Adipocyte (in vitro differentiated cells): ENCODE data around the gene PPP2R1B.
A peak's percentile ranks its signal among the peaks of the same experiment; 100 is the strongest.

Source experiments
- DNase-seq: peaks from one replicate; pipeline ENCODE4 v3.0.0-alpha.2; 2015; ENCODE audit warnings: low read depth
- H3K27me3 ChIP-seq: replicated peaks from 2 replicates; pipeline ENCODE4 v1.7.0; 2013; ENCODE audit warnings: mild to moderate bottlenecking, low read length, moderate library complexity; ENCODE audit not compliant: control insufficient read depth, insufficient read depth
- H3K36me3 ChIP-seq: 2 replicates; pipeline ENCODE4 v1.7.0; 2013; ENCODE audit warnings: low read length, mild to moderate bottlenecking, moderate library complexity; ENCODE audit not compliant: control insufficient read depth, insufficient read depth, severe bottlenecking
- H3K4me1 ChIP-seq: 2 replicates; pipeline ENCODE4 v1.7.0; 2013; ENCODE audit warnings: mild to moderate bottlenecking, low read length, moderate library complexity; ENCODE audit not compliant: control insufficient read depth, insufficient read depth
- H3K4me3 ChIP-seq: 2 replicates; pipeline ENCODE4 v1.7.0; 2013; ENCODE audit warnings: mild to moderate bottlenecking, low read length, moderate library complexity
- H3K9ac ChIP-seq: 2 replicates; pipeline ENCODE4 v1.7.0; 2013; ENCODE audit warnings: mild to moderate bottlenecking, low read length, moderate library complexity
- H3K9me3 ChIP-seq: 2 replicates; pipeline ENCODE4 v1.7.0; 2013; ENCODE audit warnings: mild to moderate bottlenecking, low read length, moderate library complexity; ENCODE audit not compliant: control insufficient read depth

Gene PPP2R1B

DNA sequence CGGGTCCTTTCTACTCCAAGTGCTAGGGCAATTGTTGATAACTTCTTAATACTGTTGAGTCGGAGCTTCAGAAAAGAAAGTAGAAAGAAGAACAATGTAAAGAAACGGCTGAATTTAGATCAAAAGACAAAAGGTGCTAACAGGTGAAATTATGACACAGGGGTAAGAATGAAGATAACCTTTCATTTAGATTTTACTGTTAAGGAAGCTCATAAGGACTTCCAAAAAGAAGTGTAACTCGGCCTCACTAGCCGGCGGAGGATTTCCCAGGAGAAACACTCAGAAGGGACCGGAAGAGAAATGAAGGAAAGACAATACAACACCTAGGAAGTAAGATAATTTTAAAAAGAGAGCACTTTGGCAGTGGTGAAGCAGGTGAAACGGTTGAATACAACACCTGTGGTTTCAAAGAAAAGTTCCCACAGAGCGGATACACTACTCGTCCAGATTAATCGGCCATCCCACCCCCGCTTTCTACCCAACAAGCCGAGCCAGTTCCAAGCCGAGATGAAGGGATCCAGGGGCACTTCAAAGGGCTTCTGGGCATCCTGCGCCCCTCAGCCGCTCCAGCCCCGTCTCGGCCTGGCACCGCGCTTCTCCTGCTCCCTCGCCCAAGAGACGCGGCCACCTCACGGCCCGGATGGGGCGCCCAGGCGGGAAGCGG lies 737 bp downstream of the PPP2R1B start:
- peak overlapping the region; percentile 95 for H3K4me3 ChIP-seq
- peak overlapping the region; percentile 94 for H3K9ac ChIP-seq
- no peaks in the 10 kb centered on the region for H3K27me3 ChIP-seq
- peaks cover 37% of the 10 kb centered on the region for H3K36me3 ChIP-seq
- H3K4me1 ChIP-seq: peaks cover 30% of the 10 kb centered on the region
- no peaks in the 10 kb centered on the region for H3K9me3 ChIP-seq
- DNase-seq: peak; percentile 41

DNA sequence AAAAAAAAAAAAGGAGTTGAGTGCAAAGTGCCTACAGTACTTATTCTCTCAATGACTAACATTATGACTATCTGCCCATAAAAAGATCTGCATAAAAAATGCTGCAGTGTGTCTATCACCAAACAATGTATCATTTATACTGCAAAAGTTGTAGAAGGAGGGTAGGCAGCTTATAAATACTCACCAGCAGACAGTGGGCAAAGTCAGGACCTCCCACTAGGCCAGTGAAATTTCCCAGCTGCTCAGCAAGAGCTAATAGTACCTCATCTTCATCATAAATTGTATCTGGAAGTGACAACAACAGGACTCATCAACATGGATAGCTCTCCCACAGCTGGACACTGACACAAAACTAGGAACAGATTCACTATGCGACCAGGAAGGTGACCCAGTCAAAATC lies 1.6 kb downstream of the PPP2R1B start:
- Histone ChIP-seq H3K36me3 (peaks cover 45% of the 10 kb centered on the region), H3K9me3 (no peaks in the 10 kb centered on the region), H3K4me3 (peak overlapping the region; percentile 95), H3K4me1 (peaks cover 36% of the 10 kb centered on the region), H3K9ac (peak overlapping the region; percentile 94), H3K27me3 (no peaks in the 10 kb centered on the region)
- no peak for DNase-seq

DNA sequence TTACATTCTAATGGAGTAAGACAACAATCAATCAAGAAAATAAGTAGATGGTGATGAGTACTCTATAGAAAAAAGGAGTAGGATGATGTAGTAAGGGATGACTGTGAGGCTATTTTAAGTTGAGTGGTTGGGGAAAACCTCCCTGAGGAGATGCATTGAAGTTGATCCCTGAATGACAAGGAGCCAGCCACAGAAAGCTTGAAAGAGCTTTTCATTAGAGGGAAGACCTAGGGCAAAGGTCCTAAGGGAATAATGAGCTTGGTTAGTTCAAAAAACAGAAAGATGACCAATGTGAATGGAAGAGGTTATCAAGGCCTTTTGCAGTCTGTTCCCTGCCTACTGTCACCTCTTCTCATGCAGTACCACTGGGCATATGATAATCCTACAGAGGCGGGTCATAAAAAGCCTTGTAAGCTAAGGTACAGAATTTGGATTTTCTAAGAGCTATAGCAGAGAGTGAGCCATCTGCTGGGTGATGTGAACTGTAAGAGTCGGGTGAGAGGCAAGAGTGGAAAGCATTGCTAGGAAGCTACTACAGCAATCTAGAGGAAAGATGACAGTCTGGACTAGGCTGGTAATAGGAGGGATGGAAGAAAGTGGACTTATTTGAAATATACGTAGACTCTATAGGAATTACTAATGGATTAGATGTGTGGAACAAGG lies 3.1 kb downstream of the PPP2R1B start:
- H3K9ac ChIP-seq: peak overlapping the region; percentile 33
- H3K4me3 ChIP-seq: peak overlapping the region; percentile 95
- peaks cover 61% of the 10 kb centered on the region for H3K36me3 ChIP-seq
- no peaks in the 10 kb centered on the region for H3K27me3 ChIP-seq
- no peaks in the 10 kb centered on the region for H3K9me3 ChIP-seq
- H3K4me1 ChIP-seq: peaks cover 41% of the 10 kb centered on the region
- peak; percentile 35 for DNase-seq

DNA sequence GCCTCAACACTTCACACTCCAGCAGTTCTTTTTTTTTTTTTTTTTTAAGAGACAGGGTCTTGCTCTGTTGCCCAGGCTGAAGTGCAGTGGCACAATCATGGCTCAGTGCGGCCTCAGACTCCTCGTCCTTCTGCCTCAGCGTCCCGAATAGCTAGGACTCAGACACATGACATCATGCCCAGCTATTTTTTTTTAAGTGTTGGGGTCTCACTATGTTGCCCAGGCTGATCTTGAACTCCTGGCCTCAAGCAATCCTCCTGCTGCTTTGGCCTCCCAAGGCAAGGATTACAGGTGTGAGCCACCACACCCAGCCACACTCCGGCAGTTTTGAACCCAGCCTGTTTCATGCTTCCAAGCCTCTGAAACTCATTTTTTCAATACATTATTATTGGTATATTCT lies 3.7 kb downstream of the PPP2R1B start:
- Histone ChIP-seq H3K4me3 (peak overlapping the region; percentile 95), H3K27me3 (no peaks in the 10 kb centered on the region), H3K36me3 (peaks cover 66% of the 10 kb centered on the region), H3K9me3 (no peaks in the 10 kb centered on the region), H3K4me1 (peaks cover 41% of the 10 kb centered on the region), H3K9ac (no peak overlapping the region)
- DNase-seq: no peak

DNA sequence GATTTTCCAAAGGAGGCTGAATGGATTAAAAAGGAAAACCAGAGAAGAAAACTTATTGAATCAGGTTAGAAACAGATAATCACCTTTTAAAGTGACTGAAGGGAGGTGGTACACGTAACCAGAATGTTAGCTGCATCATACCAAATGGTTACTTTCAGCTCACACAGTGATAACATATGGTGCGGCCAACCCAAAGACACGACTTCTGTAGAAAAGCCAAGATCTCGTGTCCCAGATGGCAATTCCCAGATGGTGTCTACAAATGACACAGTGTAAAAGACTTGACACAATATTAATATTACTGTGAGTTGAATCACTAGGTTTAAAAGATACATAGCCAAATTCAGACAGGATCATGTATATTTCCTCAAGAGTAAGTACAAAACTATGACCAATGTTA lies 5.2 kb downstream of the PPP2R1B start:
- H3K9ac ChIP-seq: no peak overlapping the region
- H3K4me3 ChIP-seq: no peak overlapping the region
- H3K4me1 ChIP-seq: peaks cover 31% of the 10 kb centered on the region
- no peaks in the 10 kb centered on the region for H3K27me3 ChIP-seq
- H3K36me3 ChIP-seq: peaks cover 80% of the 10 kb centered on the region
- DNase-seq: no peak
- no peaks in the 10 kb centered on the region for H3K9me3 ChIP-seq

DNA sequence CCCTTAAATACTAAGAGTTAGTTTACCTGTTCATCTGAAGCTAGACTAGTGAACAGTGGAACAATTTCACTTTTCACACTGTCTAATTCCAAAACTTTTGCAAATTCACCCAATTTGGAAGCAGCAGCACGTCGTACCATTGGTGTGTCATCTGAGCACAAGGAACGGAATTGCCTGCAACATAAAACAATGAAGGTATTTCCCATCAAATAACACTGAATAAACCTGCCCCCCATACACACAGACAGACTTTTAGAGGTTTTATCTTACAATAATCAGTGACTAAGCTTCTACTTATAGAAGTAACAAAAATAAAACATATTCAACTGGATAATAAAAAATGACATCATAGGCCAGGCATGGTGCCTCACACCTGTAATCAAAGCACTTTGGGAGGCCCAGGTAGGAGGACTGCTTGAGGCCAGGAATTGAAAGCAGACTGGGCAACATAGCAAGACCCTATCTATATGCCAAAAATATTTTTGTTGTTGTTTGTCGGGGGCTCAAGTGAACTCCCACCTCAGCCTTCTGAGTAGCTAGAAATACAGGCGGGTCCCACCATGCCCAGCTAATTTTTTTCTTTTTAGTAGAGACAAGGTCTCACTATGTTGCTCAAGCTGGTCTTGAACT lies 6.3 kb downstream of the PPP2R1B start:
- DNase-seq: no peak
- Histone ChIP-seq H3K9ac (peak overlapping the region; percentile 16), H3K27me3 (no peaks in the 10 kb centered on the region), H3K36me3 (peaks cover 89% of the 10 kb centered on the region), H3K4me3 (no peak overlapping the region), H3K9me3 (no peaks in the 10 kb centered on the region), H3K4me1 (peaks cover 31% of the 10 kb centered on the region)

DNA sequence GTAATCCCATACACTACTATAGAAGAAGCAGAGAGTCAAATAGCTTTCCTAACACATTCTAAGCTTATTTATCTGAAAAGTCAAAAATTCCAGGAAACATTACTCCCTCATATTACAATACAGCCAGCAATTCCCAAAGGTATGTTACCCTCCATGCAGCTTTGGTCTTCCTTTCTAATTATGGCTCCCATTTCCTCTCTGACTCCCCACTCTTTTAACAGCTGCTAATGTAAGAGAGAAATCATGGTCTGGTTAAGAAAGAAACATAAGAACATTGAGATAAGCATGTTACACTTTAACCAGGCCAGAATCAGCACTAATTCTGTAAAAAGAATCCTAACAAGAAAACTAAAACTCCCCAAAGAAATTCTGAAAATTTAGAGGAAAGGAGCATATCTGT lies 6.8 kb downstream of the PPP2R1B start:
- H3K36me3 ChIP-seq: peaks cover 94% of the 10 kb centered on the region
- no peaks in the 10 kb centered on the region for H3K27me3 ChIP-seq
- DNase-seq: no peak
- no peaks in the 10 kb centered on the region for H3K9me3 ChIP-seq
- peak overlapping the region; percentile 16 for H3K9ac ChIP-seq
- peaks cover 30% of the 10 kb centered on the region for H3K4me1 ChIP-seq
- no peak overlapping the region for H3K4me3 ChIP-seq

DNA sequence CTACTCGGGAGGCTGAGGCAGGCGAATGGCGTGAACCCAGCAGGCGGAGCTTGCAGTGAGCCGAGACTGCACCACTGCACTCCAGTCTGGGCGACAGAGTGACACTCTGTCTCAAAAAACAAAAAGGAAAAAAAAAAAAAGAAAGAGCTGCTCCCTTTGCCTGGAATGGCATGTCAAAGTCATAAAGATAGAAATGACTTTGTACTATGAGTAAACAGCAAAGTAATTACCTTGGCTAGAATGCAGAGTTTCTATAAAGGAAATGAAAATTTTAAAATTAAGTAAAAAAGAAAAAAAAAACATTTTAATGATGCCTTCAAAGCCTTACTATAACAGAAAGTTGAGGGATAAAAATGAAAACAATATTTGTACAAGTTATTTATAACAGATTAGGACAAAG lies 10.1 kb downstream of the PPP2R1B start:
- H3K36me3 ChIP-seq: peaks cover 96% of the 10 kb centered on the region

DNA sequence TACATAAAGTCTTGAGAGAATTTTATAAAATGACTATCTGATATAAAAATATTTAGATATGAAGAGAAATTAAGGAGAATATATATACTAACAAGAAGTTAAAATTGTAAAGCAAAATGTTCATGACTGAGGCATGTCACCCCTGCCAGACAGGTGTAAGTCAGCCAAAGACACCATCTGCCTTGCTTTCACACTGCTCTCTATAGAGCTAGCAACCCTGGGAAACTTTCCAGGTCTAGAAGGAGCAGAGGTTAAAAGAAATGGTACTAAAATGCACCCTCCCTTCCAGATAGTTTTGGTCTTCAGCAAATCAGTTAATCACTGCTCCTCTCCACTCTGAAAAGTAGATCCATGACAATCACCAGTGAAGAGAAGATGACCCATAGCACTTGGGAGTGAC lies 16.5 kb downstream of the PPP2R1B start:
- Histone ChIP-seq H3K9me3 (no peaks in the 10 kb centered on the region), H3K4me3 (no peak overlapping the region), H3K4me1 (peaks cover 35% of the 10 kb centered on the region), H3K9ac (no peak overlapping the region), H3K36me3 (peaks cover 88% of the 10 kb centered on the region), H3K27me3 (no peaks in the 10 kb centered on the region)
- DNase-seq: no peak

More for the DNA sequence above, 10.1 kb downstream of the PPP2R1B start:
- no peak for DNase-seq
- H3K9ac ChIP-seq: no peak overlapping the region
- peaks cover 11% of the 10 kb centered on the region for H3K4me1 ChIP-seq
- H3K27me3 ChIP-seq: no peaks in the 10 kb centered on the region
- no peaks in the 10 kb centered on the region for H3K9me3 ChIP-seq
- H3K4me3 ChIP-seq: no peak overlapping the region

DNA sequence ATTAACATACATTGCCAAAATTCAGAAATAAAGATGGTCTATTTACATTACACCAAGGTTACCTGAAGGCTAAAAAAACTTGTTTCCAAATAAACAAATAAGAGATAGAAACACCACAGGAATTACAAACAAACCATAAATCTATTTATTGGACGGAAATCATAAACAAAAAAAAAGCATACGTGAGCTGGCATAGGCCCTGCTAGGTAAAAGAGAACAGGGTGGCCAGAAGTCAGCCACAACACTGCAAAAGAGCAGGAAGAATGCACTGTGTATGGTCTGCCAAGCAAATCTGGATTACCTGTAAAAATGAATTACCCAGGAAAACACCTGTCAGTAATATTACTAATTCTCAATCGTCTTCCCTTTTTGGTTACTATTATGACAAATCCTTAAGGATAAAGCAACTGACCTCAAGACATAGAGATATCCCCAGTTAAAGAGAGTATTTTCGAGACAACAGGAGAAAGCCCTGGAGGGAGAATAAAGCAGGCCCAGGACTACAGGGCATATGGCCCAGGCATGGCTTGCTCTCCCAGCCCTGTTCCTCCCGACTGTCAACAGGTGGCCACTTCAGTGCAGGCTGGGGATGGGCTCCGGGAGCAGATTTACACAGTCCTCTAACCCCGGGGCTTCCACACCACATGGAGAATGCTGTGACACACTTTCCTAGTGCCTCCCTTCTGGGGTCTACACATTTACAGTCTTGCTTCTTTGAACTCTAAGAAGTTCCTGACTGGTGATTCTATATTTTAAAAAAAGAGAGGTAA lies 18.0 kb downstream of the PPP2R1B start:
- Histone ChIP-seq H3K9ac (peak overlapping the region; percentile 39), H3K36me3 (peaks cover 88% of the 10 kb centered on the region), H3K9me3 (no peaks in the 10 kb centered on the region), H3K4me1 (peaks cover 49% of the 10 kb centered on the region), H3K4me3 (no peak overlapping the region), H3K27me3 (no peaks in the 10 kb centered on the region)
- no peak for DNase-seq
